ENCODE measurements around the gene CRYBG1. TPM values are rescaled to one million over a fixed set of nuclear protein-coding genes. Genes with fewer than 3 reads are reported as not detected.

The CRYBG1 gene
- total RNA-seq, 1 experiment from 2014 or later = 19.9 TPM

- CTCF ChIA-PET = no interaction called here
- no peak overlapping the region for H3K9ac ChIP-seq (ENCODE audit: low read length)
- POLR2A ChIA-PET (ENCODE audit: unreplicated experiment) = no interaction called here
- 0 out of 2 replicates have a peak, but pooled peaks cover 4% of the 10 kb centered on the region for H3K79me2 ChIP-seq (ENCODE audit: low read length)
- no peak overlapping the region for H3K4me2 ChIP-seq (ENCODE audit: low read length)
- no TSS peak for BruUV-seq (replicated peaks)
- H2AFZ ChIP-seq (ENCODE audit: low read length) = no peak overlapping the region
- no peaks in the 10 kb centered on the region for H3K9me3 ChIP-seq (ENCODE audit: low read length)
- H3K4me1 ChIP-seq (ENCODE audit: insufficient read depth, low read length) = peaks cover 25% of the 10 kb centered on the region
- ATAC-seq (no peak), DNase-seq (no peak)
- H3K4me3 ChIP-seq (ENCODE audit: low read length) = no peak overlapping the region
- H3F3A ChIP-seq (ENCODE audit: low read length, unreplicated experiment) = no peaks in the 10 kb centered on the region
- H3K36me3 ChIP-seq (ENCODE audit: low read depth, low read length) = peaks cover 18% of the 10 kb centered on the region
- no peaks in the 10 kb centered on the region for H3K27me3 ChIP-seq (ENCODE audit: low read length)
- no peaks in the 10 kb centered on the region for H4K20me1 ChIP-seq (ENCODE audit: low read length)
- intact Hi-C loops (cut with micrococcal nuclease) = no loop called here
- no peak overlapping the region for H3K27ac ChIP-seq (ENCODE audit: low read length)
- H3K9me2 ChIP-seq (replicated peaks; ENCODE audit: low read length) = no peaks in the 10 kb centered on the region
- TF ChIP-seq EZH2phosphoT487 (IDR thresholded peaks at IDR 0.05; ENCODE audit: borderline replicate concordance, low read length) (no peak), EZH2 (IDR thresholded peaks at IDR 0.05; ENCODE audit: low read length, unreplicated experiment) (no peak), CTCF (conservative IDR thresholded peaks at IDR 0.05; ENCODE audit: low read depth, low read length) (no peak)
These were observed 172.5 kb downstream of the CRYBG1 start for GRCh38 chr6:106533054-106533453.

GRCh38 chr6:106534004-106534403 lies 173.5 kb downstream of the CRYBG1 start:
- TF ChIP-seq CTCF (conservative IDR thresholded peaks at IDR 0.05; ENCODE audit: low read depth, low read length) (no peak), EZH2 (IDR thresholded peaks at IDR 0.05; ENCODE audit: low read length, unreplicated experiment) (no peak), EZH2phosphoT487 (IDR thresholded peaks at IDR 0.05; ENCODE audit: borderline replicate concordance, low read length) (no peak)
- Histone ChIP-seq H3K9me2 (replicated peaks; ENCODE audit: low read length) (no peaks in the 10 kb centered on the region), H4K20me1 (ENCODE audit: low read length) (no peaks in the 10 kb centered on the region), H3K27ac (ENCODE audit: low read length) (no peak overlapping the region), H3K27me3 (ENCODE audit: low read length) (no peaks in the 10 kb centered on the region), H2AFZ (ENCODE audit: low read length) (no peak overlapping the region), H3K36me3 (ENCODE audit: low read depth, low read length) (peaks cover 17% of the 10 kb centered on the region), H3K4me2 (ENCODE audit: low read length) (no peak overlapping the region), H3K9ac (ENCODE audit: low read length) (no peak overlapping the region), H3K4me1 (ENCODE audit: insufficient read depth, low read length) (peaks cover 16% of the 10 kb centered on the region), H3K9me3 (ENCODE audit: low read length) (no peaks in the 10 kb centered on the region), H3K4me3 (ENCODE audit: low read length) (no peak overlapping the region), H3K79me2 (ENCODE audit: low read length) (0 out of 2 replicates have a peak, but pooled peaks cover 4% of the 10 kb centered on the region), H3F3A (ENCODE audit: low read length, unreplicated experiment) (no peaks in the 10 kb centered on the region)
- BruUV-seq (replicated peaks) = no TSS peak
- ChIA-PET POLR2A (ENCODE audit: unreplicated experiment) (no interaction called here), CTCF (no interaction called here)
- ATAC-seq (no peak), DNase-seq (no peak)
- intact Hi-C loops (cut with micrococcal nuclease) = no loop called here

GRCh38 chr6:106534564-106534982 lies 174.1 kb downstream of the CRYBG1 start:
- no TSS peak for BruUV-seq (replicated peaks)
- Histone ChIP-seq H4K20me1 (ENCODE audit: low read length) (no peaks in the 10 kb centered on the region), H2AFZ (ENCODE audit: low read length) (no peak overlapping the region), H3K4me2 (ENCODE audit: low read length) (no peak overlapping the region), H3K9me2 (replicated peaks; ENCODE audit: low read length) (no peaks in the 10 kb centered on the region), H3F3A (ENCODE audit: low read length, unreplicated experiment) (no peaks in the 10 kb centered on the region), H3K27me3 (ENCODE audit: low read length) (no peaks in the 10 kb centered on the region), H3K4me1 (ENCODE audit: insufficient read depth, low read length) (peaks cover 10% of the 10 kb centered on the region), H3K9me3 (ENCODE audit: low read length) (no peaks in the 10 kb centered on the region), H3K79me2 (ENCODE audit: low read length) (no peaks in the 10 kb centered on the region), H3K4me3 (ENCODE audit: low read length) (no peak overlapping the region), H3K9ac (ENCODE audit: low read length) (no peak overlapping the region), H3K27ac (ENCODE audit: low read length) (no peak overlapping the region), H3K36me3 (ENCODE audit: low read depth, low read length) (peaks cover 12% of the 10 kb centered on the region)
- ChIA-PET CTCF (no interaction called here), POLR2A (ENCODE audit: unreplicated experiment) (no interaction called here)
- TF ChIP-seq EZH2 (IDR thresholded peaks at IDR 0.05; ENCODE audit: low read length, unreplicated experiment) (no peak), EZH2phosphoT487 (IDR thresholded peaks at IDR 0.05; ENCODE audit: borderline replicate concordance, low read length) (no peak), CTCF (conservative IDR thresholded peaks at IDR 0.05; ENCODE audit: low read depth, low read length) (no peak)
- DNase-seq (no peak), ATAC-seq (no peak; the same call in 1 of the 2 replicates)
- intact Hi-C loops (cut with micrococcal nuclease) = no loop called here

All from PC-3 (cell line).